ENCODE data around the gene SOX5. TPM values are rescaled to one million over a fixed set of nuclear protein-coding genes. Genes with fewer than 3 reads are reported as not detected.

The SOX5 gene
- total RNA-seq, 1 experiment from 2014 or later: 3.1 TPM

- WGBS (ENCODE audit: extremely low coverage, insufficient read length, low lambda C conversion rate): no CpG with 5 or more reads among the region's 3 CpGs
- Mint-ChIP-seq H3K36me3 (ENCODE audit: insufficient read depth in 1 of 3, low read depth in 3 of 3) (no peaks in the 10 kb centered on the region), H3K27me3 (ENCODE audit: low read depth) (no peaks in the 10 kb centered on the region), H3K4me3 (no peak overlapping the region), H3K4me1 (peaks cover 17 to 27% of the 10 kb centered on the region in 2 experiments), H3K27ac (peak overlapping the region in 1 of 3 experiments; percentile 41; a peak in 2 of 7 replicates), H3K9me3 (no peaks in the 10 kb centered on the region)
- Histone ChIP-seq H4K20me1 (ENCODE audit: control insufficient read depth, insufficient read depth, insufficient read length) (no peaks in the 10 kb centered on the region), H4K8ac (replicated peaks; ENCODE audit: insufficient read length, low read depth, low read length) (no peak overlapping the region), H3K27ac (ENCODE audit: insufficient read length, low read depth, low read length) (no peak overlapping the region), H3K56ac (ENCODE audit: insufficient read length, low read depth, low read length) (no peak overlapping the region), H2BK15ac (ENCODE audit: low read depth, low read length) (no peak overlapping the region), H3K4ac (ENCODE audit: low read depth, low read length) (no peak overlapping the region), H3K23ac (ENCODE audit: insufficient read length, low read depth, low read length) (no peak overlapping the region), H3K9me3 (ENCODE audit: control insufficient read depth, low read depth, low read length) (no peaks in the 10 kb centered on the region), H2AK5ac (ENCODE audit: insufficient read length, low read length) (no peak overlapping the region), H4K91ac (ENCODE audit: insufficient read length, low read depth, low read length) (no peak overlapping the region), H3T11ph (ENCODE audit: low read length) (no peak overlapping the region), H2BK20ac (ENCODE audit: low read depth, low read length, poor library complexity, severe bottlenecking) (no peak overlapping the region), H2AFZ (ENCODE audit: low read length) (no peak overlapping the region), H3K79me2 (ENCODE audit: insufficient read depth, low read length) (no peaks in the 10 kb centered on the region), H3K14ac (ENCODE audit: insufficient read depth, low read length) (no peak overlapping the region), H3K79me1 (ENCODE audit: insufficient read depth, low read depth, low read length, poor library complexity, severe bottlenecking) (no peaks in the 10 kb centered on the region), H4K5ac (ENCODE audit: insufficient read length, low read depth, low read length) (no peak overlapping the region), H2BK120ac (ENCODE audit: low read depth, low read length, poor library complexity, severe bottlenecking) (no peak overlapping the region), H3K27me3 (ENCODE audit: insufficient read depth, low read length) (no peaks in the 10 kb centered on the region), H2BK12ac (ENCODE audit: insufficient read length, low read depth, low read length) (no peak overlapping the region), H3K18ac (ENCODE audit: insufficient read length, low read depth, low read length) (no peak overlapping the region), H3K4me2 (ENCODE audit: insufficient read depth, insufficient read length, low read length) (no peak overlapping the region), H3K4me1 (ENCODE audit: insufficient read depth, low read length) (peaks cover 3% of the 10 kb centered on the region; the same call in 1 of the 2 replicates), H2BK5ac (ENCODE audit: insufficient read length, low read length) (no peak overlapping the region), H3K9ac (ENCODE audit: extremely low read depth, insufficient read length, low read length) (no peak overlapping the region), H3K23me2 (ENCODE audit: insufficient read length, low read depth, low read length, poor library complexity, severe bottlenecking) (no peaks in the 10 kb centered on the region)
- TF ChIP-seq CTCF (conservative IDR thresholded peaks at IDR 0.05): no peak
- DNase-seq: no peak
Measured at GRCh38 chr12:23831739-23832138, 117.7 kb downstream of the SOX5 start.

Measured in H9 (cell line).